Activated CD4-positive, alpha-beta T cell treated with anti-CD3 and anti-CD28 coated beads for 48 hours (primary cell): ENCODE measurements around the gene OR52B6.
"Not testable (repeated sequence)": the region's sequence is repeated elsewhere in the genome, so short reads cannot be mapped to it uniquely, and the experiment has no call there.

Experiments used
- DNase-seq: peaks from one replicate; pipeline ENCODE4 v3.0.0-alpha.2; 2020

Gene OR52B6

GRCh38 chr11:5597953-5598352 is 17.3 kb downstream of the OR52B6 start:
- DNase-seq = no peak

- peak; percentile 73 for DNase-seq
Observed at GRCh38 chr11:5600374-5600851, 19.7 kb downstream of the OR52B6 start.

GRCh38 chr11:5602791-5603190 is 22.1 kb downstream of the OR52B6 start:
- not testable (repeated sequence) for DNase-seq

- no peak for DNase-seq
Observed at GRCh38 chr11:5603326-5603725, 22.6 kb downstream of the OR52B6 start.

GRCh38 chr11:5604896-5605295 is 24.2 kb downstream of the OR52B6 start:
- no peak for DNase-seq

- DNase-seq = no peak
Observed at GRCh38 chr11:5605849-5606248, 25.2 kb downstream of the OR52B6 start.

- no peak for DNase-seq
Observed at GRCh38 chr11:5608808-5609207, 28.1 kb downstream of the OR52B6 start.

- no peak for DNase-seq
Observed at GRCh38 chr11:5610446-5610845, 29.8 kb downstream of the OR52B6 start.

- no peak for DNase-seq
Observed at GRCh38 chr11:5611627-5612026, 30.9 kb downstream of the OR52B6 start.

- DNase-seq = no peak
Observed at GRCh38 chr11:5618807-5619206, 38.1 kb downstream of the OR52B6 start.

GRCh38 chr11:5620651-5621521 is 40.2 kb downstream of the OR52B6 start:
- DNase-seq = no peak

- no peak for DNase-seq
Observed at GRCh38 chr11:5621580-5621979, 40.9 kb downstream of the OR52B6 start.

GRCh38 chr11:5622802-5623201 is 42.1 kb downstream of the OR52B6 start:
- DNase-seq = no peak

- DNase-seq = peak; percentile 64
Observed at GRCh38 chr11:5624489-5625279, 44.0 kb downstream of the OR52B6 start, which contains the start of gene TRIM34. TRIM34 (plus strand) TSS chr11:5625001; CDS start chr11:5632332, 7,331 bp downstream.

GRCh38 chr11:5625281-5625680 is 44.6 kb downstream of the OR52B6 start:
- no peak for DNase-seq

GRCh38 chr11:5626196-5626595 is 45.5 kb downstream of the OR52B6 start:
- no peak for DNase-seq

GRCh38 chr11:5631417-5631816 is 50.7 kb downstream of the OR52B6 start:
- DNase-seq = no peak
